ENCODE data around the gene DSTYK.

DSTYK gene

DNA sequence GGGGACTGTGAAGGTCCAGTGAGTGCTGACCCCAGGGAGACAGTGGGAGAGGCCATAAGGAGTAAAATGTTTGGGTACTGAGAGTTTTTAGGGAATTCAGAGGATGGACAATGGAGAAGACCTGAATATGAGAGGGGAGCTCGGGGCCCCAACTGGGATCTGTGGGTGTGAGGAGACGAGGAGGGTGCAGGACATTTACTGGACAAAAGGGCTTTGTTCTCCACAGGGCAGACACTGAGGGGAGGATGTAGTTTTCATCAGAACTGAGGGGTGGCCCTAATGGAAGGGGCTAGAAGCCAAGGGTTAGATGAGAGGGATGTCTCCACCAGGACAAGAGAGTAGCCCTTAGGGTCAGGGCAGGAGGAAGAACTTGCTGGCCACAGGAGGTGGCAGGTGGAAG is 46.2 kb upstream of the DSTYK start:
- Mint-ChIP-seq H3K27ac (peak overlapping the region in 2 of 3 experiments; percentile 27 to 55), H3K9me3 (no peaks in the 10 kb centered on the region), H3K36me3 (ENCODE audit: low read depth) (no peaks in the 10 kb centered on the region), H3K27me3 (ENCODE audit: low read depth) (no peaks in the 10 kb centered on the region), H3K4me1 (peaks cover 77% of the 10 kb centered on the region), H3K4me3 (no peak overlapping the region)
- TF ChIP-seq CTCF (IDR thresholded peaks at IDR 0.05; ENCODE audit: unreplicated experiment in 3 of 3): no peak

DNA sequence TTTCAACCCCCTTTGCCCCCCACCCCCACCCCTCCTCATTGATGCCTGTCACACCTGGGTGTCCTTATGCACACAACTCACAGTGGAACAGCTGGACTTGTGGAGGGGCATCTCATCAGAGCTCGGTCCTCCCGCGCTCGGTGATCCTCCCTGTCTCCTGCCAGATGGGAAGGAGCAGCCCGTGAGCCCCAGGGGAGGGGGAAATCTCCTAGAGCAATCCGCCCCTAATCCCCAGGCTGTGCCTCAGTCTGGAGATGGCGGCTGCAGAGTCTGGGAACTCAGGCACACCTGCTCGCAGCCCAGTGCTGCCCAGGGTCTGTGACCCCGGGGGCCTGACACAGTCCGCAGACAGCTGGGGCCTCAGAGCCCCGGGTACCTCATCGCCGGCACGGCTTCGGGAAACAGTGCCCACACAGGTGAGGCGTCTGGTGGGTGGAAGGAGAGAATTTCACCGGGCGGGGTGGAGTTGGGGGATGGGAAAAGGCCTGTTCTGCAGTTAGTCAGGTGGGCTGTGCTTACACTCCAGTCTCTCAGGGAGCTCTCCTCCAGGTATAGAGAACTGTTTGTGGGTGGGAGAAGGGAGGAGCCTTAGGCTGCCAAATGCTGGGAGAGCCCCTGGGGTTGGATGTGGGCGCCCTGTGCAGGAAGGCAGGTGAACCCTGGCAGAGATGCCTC is 45.6 kb upstream of the DSTYK start:
- no peak for TF ChIP-seq CTCF (IDR thresholded peaks at IDR 0.05; ENCODE audit: unreplicated experiment in 3 of 3)
- peak overlapping the region in 1 of 3 experiments; percentile 55 for H3K27ac Mint-ChIP-seq
- H3K36me3 Mint-ChIP-seq (ENCODE audit: low read depth): no peaks in the 10 kb centered on the region
- no peaks in the 10 kb centered on the region for H3K27me3 Mint-ChIP-seq (ENCODE audit: low read depth)
- no peak overlapping the region for H3K4me3 Mint-ChIP-seq
- H3K9me3 Mint-ChIP-seq: no peaks in the 10 kb centered on the region
- peaks cover 70% of the 10 kb centered on the region for H3K4me1 Mint-ChIP-seq

GRCh38 chr1:205255941-205256780 is 44.7 kb upstream of the DSTYK start:
- H3K27me3 Mint-ChIP-seq (ENCODE audit: low read depth): no peaks in the 10 kb centered on the region
- H3K27ac Mint-ChIP-seq: peak overlapping the region; percentile 8 to 62 (median 35)
- no peak overlapping the region for H3K4me3 Mint-ChIP-seq
- no peaks in the 10 kb centered on the region for H3K9me3 Mint-ChIP-seq
- H3K36me3 Mint-ChIP-seq (ENCODE audit: low read depth): no peaks in the 10 kb centered on the region
- H3K4me1 Mint-ChIP-seq: peaks cover 63% of the 10 kb centered on the region
- TF ChIP-seq CTCF (IDR thresholded peaks at IDR 0.05; ENCODE audit: unreplicated experiment in 3 of 3): peak; percentile 91 to 97 (median 92)

DNA sequence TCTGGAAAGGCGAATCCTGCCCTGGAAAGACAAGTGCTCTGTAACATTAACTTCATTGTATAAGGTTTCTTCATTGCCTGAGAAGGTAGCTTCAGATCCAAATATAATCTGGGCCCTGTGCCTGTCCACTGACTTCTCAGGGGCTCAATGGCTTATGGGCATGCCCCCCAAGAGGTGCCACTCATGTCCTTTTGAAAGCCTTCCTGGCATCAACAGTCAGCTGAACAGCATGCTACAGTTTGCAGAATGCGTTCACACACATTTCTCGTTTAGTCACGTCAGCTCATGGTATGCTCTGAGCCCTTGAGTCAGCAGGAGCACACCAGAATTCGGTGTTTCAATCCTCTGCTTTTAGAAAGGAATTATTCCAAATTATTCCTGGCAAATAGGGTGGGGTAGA is 40.1 kb upstream of the DSTYK start:
- H3K27me3 Mint-ChIP-seq (ENCODE audit: low read depth): no peaks in the 10 kb centered on the region
- H3K36me3 Mint-ChIP-seq (ENCODE audit: low read depth): no peaks in the 10 kb centered on the region
- TF ChIP-seq CTCF (IDR thresholded peaks at IDR 0.05; ENCODE audit: unreplicated experiment in 3 of 3): no peak
- H3K4me3 Mint-ChIP-seq: peak overlapping the region in 1 of 3 experiments; percentile 14
- H3K9me3 Mint-ChIP-seq: no peaks in the 10 kb centered on the region
- peak overlapping the region in 1 of 3 experiments; percentile 59 for H3K27ac Mint-ChIP-seq
- peaks cover 26% of the 10 kb centered on the region for H3K4me1 Mint-ChIP-seq

GRCh38 chr1:205250699-205251098 is 39.2 kb upstream of the DSTYK start:
- peak overlapping the region in 1 of 3 experiments; percentile 59 for H3K27ac Mint-ChIP-seq
- H3K4me1 Mint-ChIP-seq: peaks cover 17% of the 10 kb centered on the region
- TF ChIP-seq CTCF (IDR thresholded peaks at IDR 0.05; ENCODE audit: unreplicated experiment in 3 of 3): no peak
- H3K9me3 Mint-ChIP-seq: no peaks in the 10 kb centered on the region
- H3K4me3 Mint-ChIP-seq: peak overlapping the region in 1 of 3 experiments; percentile 42
- no peaks in the 10 kb centered on the region for H3K36me3 Mint-ChIP-seq (ENCODE audit: low read depth)
- no peaks in the 10 kb centered on the region for H3K27me3 Mint-ChIP-seq (ENCODE audit: low read depth)

Data from nephron (organoid).